BE2C (cell line): ENCODE measurements around the gene MAP6.

Experiments
- DNase-seq: peaks from one replicate; pipeline ENCODE4 v3.0.0-alpha.2; 2020
- H3K27me3 ChIP-seq: fragments of 250-450 bp; sonication (Bioruptor Pico); 2 replicates; pipeline ENCODE4 v1.5.1; 2020; ENCODE audit warnings: mild to moderate bottlenecking
- H3K36me3 ChIP-seq: fragments of 250-450 bp; sonication (Bioruptor Pico); 2 replicates; pipeline ENCODE4 v1.5.1; 2020; ENCODE audit warnings: mild to moderate bottlenecking
- H3K4me1 ChIP-seq: fragments of 250-450 bp; sonication (Bioruptor Pico); 2 replicates; pipeline ENCODE4 v1.5.1; 2020
- H3K4me3 ChIP-seq: 2 replicates; pipeline ENCODE4 v1.5.1; 2011; ENCODE audit warnings: low read depth, low read length
- H3K9me3 ChIP-seq: fragments of 250-450 bp; sonication (Bioruptor Pico); 2 replicates; pipeline ENCODE4 v1.5.1; 2020
- CTCF ChIP-seq: IDR thresholded peaks from 2 replicates; pipeline ENCODE4 v1.5.1; 2012; ENCODE audit warnings: mild to moderate bottlenecking, low read depth, low read length

MAP6 gene

GRCh38 chr11:75706260-75706729 lies 37.5 kb upstream of the MAP6 start:
- Histone ChIP-seq H3K4me3 (no peak overlapping the region), H3K27me3 (no peaks in the 10 kb centered on the region), H3K4me1 (no peaks in the 10 kb centered on the region), H3K36me3 (no peaks in the 10 kb centered on the region), H3K9me3 (no peaks in the 10 kb centered on the region)
- DNase-seq, result peak; percentile 78
- TF ChIP-seq CTCF, result peak; percentile 93

- Histone ChIP-seq H3K4me3 (no peak overlapping the region), H3K36me3 (no peaks in the 10 kb centered on the region), H3K27me3 (no peaks in the 10 kb centered on the region), H3K4me1 (no peaks in the 10 kb centered on the region), H3K9me3 (no peaks in the 10 kb centered on the region)
- no peak for TF ChIP-seq CTCF
- no peak for DNase-seq
These were observed 36.7 kb upstream of the MAP6 start for GRCh38 chr11:75705541-75705940.

GRCh38 chr11:75703695-75704237 lies 34.9 kb upstream of the MAP6 start:
- DNase-seq, result no peak
- H3K4me3 ChIP-seq, result no peak overlapping the region
- no peaks in the 10 kb centered on the region for H3K9me3 ChIP-seq
- no peaks in the 10 kb centered on the region for H3K27me3 ChIP-seq
- no peak for TF ChIP-seq CTCF
- H3K36me3 ChIP-seq, result no peaks in the 10 kb centered on the region
- 0 out of 2 replicates have a peak, but pooled peaks cover 2% of the 10 kb centered on the region for H3K4me1 ChIP-seq

GRCh38 chr11:75700940-75701339 lies 32.1 kb upstream of the MAP6 start:
- TF ChIP-seq CTCF, result no peak
- DNase-seq, result no peak

GRCh38 chr11:75697906-75698581 lies 29.2 kb upstream of the MAP6 start:
- Histone ChIP-seq H3K9me3 (no peaks in the 10 kb centered on the region), H3K4me3 (no peak overlapping the region), H3K27me3 (no peaks in the 10 kb centered on the region), H3K36me3 (no peaks in the 10 kb centered on the region), H3K4me1 (0 out of 2 replicates have a peak, but pooled peaks cover 2% of the 10 kb centered on the region)
- DNase-seq, result no peak
- TF ChIP-seq CTCF, result no peak

More at GRCh38 chr11:75700940-75701339, 32.1 kb upstream of the MAP6 start:
- H3K9me3 ChIP-seq, result no peaks in the 10 kb centered on the region
- no peaks in the 10 kb centered on the region for H3K36me3 ChIP-seq
- no peaks in the 10 kb centered on the region for H3K27me3 ChIP-seq
- no peak overlapping the region for H3K4me3 ChIP-seq
- 0 out of 2 replicates have a peak, but pooled peaks cover 2% of the 10 kb centered on the region for H3K4me1 ChIP-seq

GRCh38 chr11:75691804-75692203 lies 23.0 kb upstream of the MAP6 start:
- no peak for DNase-seq
- no peak for TF ChIP-seq CTCF
- no peaks in the 10 kb centered on the region for H3K36me3 ChIP-seq
- no peak overlapping the region for H3K4me3 ChIP-seq
- no peaks in the 10 kb centered on the region for H3K9me3 ChIP-seq
- H3K27me3 ChIP-seq, result no peaks in the 10 kb centered on the region
- H3K4me1 ChIP-seq, result no peaks in the 10 kb centered on the region
